CD4-positive, alpha-beta T cell (primary cell): ENCODE data around the gene PTTG1IP2. TPM values are rescaled to one million over a fixed set of nuclear protein-coding genes. Genes with fewer than 3 reads are reported as not detected.

Source experiments
- ATAC-seq: fragments of 200-7000 bp; cut with Tn5 transposase; one replicate; pipeline ENCODE4 v1.10.0; 2022; ENCODE audit warnings: mild to moderate bottlenecking; ENCODE audit not compliant: poor library complexity
- CTCF ChIA-PET: fragments of 350-600 bp; sonication (Branson Sonifier 250); formaldehyde crosslinking; loops from one replicate; lab custom pipeline; 2021; ENCODE audit warnings: antibody characterized with exemption, inconsistent platforms; lab: Charles Lee
- POLR2A ChIA-PET: fragments of 350-600 bp; sonication (Branson Sonifier 250); formaldehyde crosslinking; loops from one replicate; lab custom pipeline; 2021; ENCODE audit warnings: antibody characterized with exemption, inconsistent platforms; lab: Charles Lee
- DNase-seq, 14 experiments: peaks; one replicate each; pipeline ENCODE4 v3.0.0-alpha.2; 2013 to 2020; ENCODE audit warnings: mixed read lengths in 2 of 14
- H3K27ac ChIP-seq, 2 donors: one replicate each; pipeline versions ENCODE4 v1.5.1 to v1.7.0; 2013; ENCODE audit warnings: low read length in 2 of 2, low read depth in 1 of 2, mild to moderate bottlenecking in 1 of 2
- H3K27me3 ChIP-seq, 2 experiments: 1 replicate in 1 of 2; 2 replicates in 1 of 2; pipeline versions ENCODE4 v1.6.1 to v1.7.0; 2013; ENCODE audit warnings: low read length in 2 of 2, control low read depth in 1 of 2, mild to moderate bottlenecking in 1 of 2, moderate library complexity in 1 of 2; ENCODE audit not compliant: insufficient read depth in 2 of 2, control insufficient read depth in 1 of 2
- H3K36me3 ChIP-seq: one replicate; pipeline ENCODE4 v1.6.1; 2013; ENCODE audit warnings: low read length, control low read depth; ENCODE audit not compliant: insufficient read depth
- H3K4me1 ChIP-seq: one replicate; pipeline ENCODE4 v1.6.1; 2013; ENCODE audit warnings: low read length, control low read depth; ENCODE audit not compliant: insufficient read depth
- H3K4me3 ChIP-seq: one replicate; pipeline ENCODE4 v1.5.1; 2013; ENCODE audit warnings: mild to moderate bottlenecking, low read length, moderate library complexity
- H3K9me3 ChIP-seq, 2 experiments: 1 replicate in 1 of 2; 2 replicates in 1 of 2; pipeline versions ENCODE4 v1.6.1 to v1.7.0; 2013; ENCODE audit warnings: low read length in 2 of 2, mild to moderate bottlenecking in 2 of 2, control low read depth in 1 of 2, moderate library complexity in 1 of 2; ENCODE audit not compliant: control insufficient read depth in 1 of 2, insufficient read depth in 1 of 2
- H3K27ac Mint-ChIP-seq: one replicate; pipeline ENCODE4 v1.8.0; 2020; ENCODE audit warnings: mixed read lengths
- H3K27me3 Mint-ChIP-seq: one replicate; pipeline ENCODE4 v1.8.0; 2021; ENCODE audit warnings: mixed read lengths
- H3K36me3 Mint-ChIP-seq: one replicate; pipeline ENCODE4 v1.8.0; 2021; ENCODE audit warnings: low read depth, mixed read lengths
- H3K4me1 Mint-ChIP-seq: one replicate; pipeline ENCODE4 v1.8.0; 2021; ENCODE audit warnings: low read depth, mixed read lengths
- H3K4me3 Mint-ChIP-seq: one replicate; pipeline ENCODE4 v1.8.0; 2020; ENCODE audit warnings: mild to moderate bottlenecking, mixed read lengths
- H3K9me3 Mint-ChIP-seq: one replicate; pipeline ENCODE4 v1.8.0; 2020; ENCODE audit warnings: mixed read lengths
- CTCF ChIP-seq: fragments of 200-600 bp; IDR thresholded peaks from one replicate; pipeline ENCODE4 v1.8.0; 2022; ENCODE audit warnings: antibody characterized with exemption, mild to moderate bottlenecking
- intact Hi-C, 2 experiments: fragments of 100-400 bp; cut with DNase I in 1 of 2; cut with micrococcal nuclease in 1 of 2; formaldehyde crosslinking; loops; one replicate each; pipeline versions ENCODE4 v1.15.1 to v1.9.0; 2023 to 2025; cut with DNase I, micrococcal nuclease
- total RNA-seq, 174 experiments: library from RNA in 2 of 174; stranded (reverse) in 2 of 174; gene quantifications; one replicate each; pipeline ENCODE4 v1.2.3 and lab custom pipeline; 2021 to 2026

PTTG1IP2 gene
- total RNA-seq, 2 experiments from 2014 or later = not detected

- Mint-ChIP-seq H3K27me3 (no peaks in the 10 kb centered on the region), H3K4me1 (no peaks in the 10 kb centered on the region), H3K4me3 (no peak overlapping the region), H3K36me3 (no peaks in the 10 kb centered on the region), H3K9me3 (no peaks in the 10 kb centered on the region), H3K27ac (no peak overlapping the region)
- no peak for TF ChIP-seq CTCF
- ChIA-PET CTCF (no interaction called here), POLR2A (no interaction called here)
- DNase-seq (no peak), ATAC-seq (no peak)
- Histone ChIP-seq H3K9me3 (no peaks in the 10 kb centered on the region), H3K4me1 (no peaks in the 10 kb centered on the region), H3K4me3 (no peak overlapping the region), H3K27ac (no peak overlapping the region), H3K36me3 (no peaks in the 10 kb centered on the region), H3K27me3 (no peaks in the 10 kb centered on the region)
- intact Hi-C loops = no loop called here
Observed at GRCh38 chr7:90503367-90503766, 33.9 kb downstream of the PTTG1IP2 start.

GRCh38 chr7:90507692-90508091 lies 38.3 kb downstream of the PTTG1IP2 start:
- Mint-ChIP-seq H3K9me3 (no peaks in the 10 kb centered on the region), H3K4me1 (no peaks in the 10 kb centered on the region), H3K4me3 (no peak overlapping the region), H3K27ac (no peak overlapping the region), H3K27me3 (no peaks in the 10 kb centered on the region), H3K36me3 (no peaks in the 10 kb centered on the region)
- Histone ChIP-seq H3K27me3 (no peaks in the 10 kb centered on the region), H3K9me3 (no peaks in the 10 kb centered on the region), H3K36me3 (no peaks in the 10 kb centered on the region), H3K27ac (no peak overlapping the region), H3K4me1 (no peaks in the 10 kb centered on the region), H3K4me3 (no peak overlapping the region)
- POLR2A ChIA-PET = no interaction called here
- ATAC-seq (no peak), DNase-seq (no peak)
- intact Hi-C loops = no loop called here
- no peak for TF ChIP-seq CTCF
- CTCF ChIA-PET = no interaction called here

GRCh38 chr7:90511776-90512175 lies 42.3 kb downstream of the PTTG1IP2 start:
- Histone ChIP-seq H3K4me3 (no peak overlapping the region), H3K27ac (no peak overlapping the region), H3K27me3 (no peaks in the 10 kb centered on the region), H3K36me3 (no peaks in the 10 kb centered on the region), H3K9me3 (no peaks in the 10 kb centered on the region), H3K4me1 (no peaks in the 10 kb centered on the region)
- POLR2A ChIA-PET = no interaction called here
- Mint-ChIP-seq H3K4me1 (no peaks in the 10 kb centered on the region), H3K27ac (no peak overlapping the region), H3K9me3 (no peaks in the 10 kb centered on the region), H3K27me3 (no peaks in the 10 kb centered on the region), H3K36me3 (no peaks in the 10 kb centered on the region), H3K4me3 (no peak overlapping the region)
- DNase-seq (no peak), ATAC-seq (no peak)
- intact Hi-C loops = no loop called here
- CTCF ChIA-PET = no interaction called here
- TF ChIP-seq CTCF = no peak
